Astrocyte (in vitro differentiated cells and primary cell): ENCODE results near the gene KIFC1. TPM values are rescaled to one million over a fixed set of nuclear protein-coding genes. Genes with fewer than 3 reads are reported as not detected.

Source experiments
- DNase-seq: peaks from one replicate; pipeline ENCODE4 v3.0.0-alpha.2; 2010; ENCODE audit warnings: low read depth
- FAIRE-seq: peaks from 2 replicates; lab custom pipeline; 2011; peaks lifted over from hg19 to GRCh38; lab: Jason Lieb, UNC
- H2AFZ ChIP-seq: 2 replicates; pipeline ENCODE4 v1.6.0; 2012; ENCODE audit warnings: low read depth, low read length, inconsistent platforms
- H3K27ac ChIP-seq: 2 replicates; pipeline ENCODE4 v1.5.1; 2011; ENCODE audit warnings: low read depth, low read length, inconsistent platforms
- H3K27me3 ChIP-seq: 2 replicates; pipeline ENCODE4 v1.6.0; 2011; ENCODE audit warnings: low read length, inconsistent platforms; ENCODE audit not compliant: insufficient read depth
- H3K36me3 ChIP-seq: 2 replicates; pipeline ENCODE4 v1.5.1; 2011; ENCODE audit warnings: low read length, inconsistent platforms; ENCODE audit not compliant: insufficient read depth
- H3K4me1 ChIP-seq: 2 replicates; pipeline ENCODE4 v1.5.1; 2011; ENCODE audit warnings: low read length, inconsistent platforms; ENCODE audit not compliant: insufficient read depth
- H3K4me2 ChIP-seq: 2 replicates; pipeline ENCODE4 v1.6.0; 2012; ENCODE audit warnings: low read length, inconsistent platforms
- H3K4me3 ChIP-seq: 2 replicates; pipeline ENCODE4 v1.5.1; 2011; ENCODE audit warnings: low read depth, mild to moderate bottlenecking, low read length, inconsistent platforms; ENCODE audit not compliant: insufficient read depth
- H3K79me2 ChIP-seq: 2 replicates; pipeline ENCODE4 v1.6.0; 2012; ENCODE audit warnings: mild to moderate bottlenecking, low read length, inconsistent platforms; ENCODE audit not compliant: insufficient read depth
- H3K9ac ChIP-seq: 2 replicates; pipeline ENCODE4 v1.6.0; 2012; ENCODE audit warnings: mild to moderate bottlenecking, low read length, inconsistent platforms
- H3K9me3 ChIP-seq: 2 replicates; pipeline ENCODE4 v1.5.1; 2012; ENCODE audit warnings: low read depth, mild to moderate bottlenecking, low read length, inconsistent platforms; ENCODE audit not compliant: insufficient read depth
- H4K20me1 ChIP-seq: 2 replicates; pipeline ENCODE4 v1.6.0; 2012; ENCODE audit warnings: low read length, inconsistent platforms; ENCODE audit not compliant: insufficient read depth
- H3K27ac Mint-ChIP-seq: one replicate; pipeline ENCODE4 v1.8.0; 2021; ENCODE audit warnings: mild to moderate bottlenecking, mixed read lengths; ENCODE audit not compliant: unreplicated experiment
- H3K27me3 Mint-ChIP-seq: one replicate; pipeline ENCODE4 v1.8.0; 2021; ENCODE audit warnings: low read depth, mixed read lengths; ENCODE audit not compliant: unreplicated experiment
- H3K36me3 Mint-ChIP-seq: one replicate; pipeline ENCODE4 v1.8.0; 2021; ENCODE audit warnings: low read depth, mixed read lengths; ENCODE audit not compliant: unreplicated experiment
- H3K4me1 Mint-ChIP-seq: one replicate; pipeline ENCODE4 v1.8.0; 2021; ENCODE audit warnings: low read depth, mixed read lengths; ENCODE audit not compliant: unreplicated experiment
- H3K4me3 Mint-ChIP-seq: one replicate; pipeline ENCODE4 v1.8.0; 2021; ENCODE audit warnings: mild to moderate bottlenecking, moderate library complexity, mixed read lengths; ENCODE audit not compliant: unreplicated experiment
- H3K9me3 Mint-ChIP-seq: one replicate; pipeline ENCODE4 v1.8.0; 2021; ENCODE audit warnings: mild to moderate bottlenecking, mixed read lengths; ENCODE audit not compliant: unreplicated experiment
- EZH2 ChIP-seq: IDR thresholded peaks from 2 replicates; pipeline ENCODE4 v1.6.1; 2012; ENCODE audit warnings: mild to moderate bottlenecking, low read length, inconsistent platforms; ENCODE audit not compliant: insufficient read depth
- total RNA-seq: library from RNA; stranded (reverse); gene quantifications from 2 replicates; pipeline ENCODE4 v1.2.1, GENCODE V29; 2021
- TF ChIP-seq, protein P1 (sequence below): IDR thresholded peaks from 2 replicates; pipeline ENCODE4 v1.5.1; 2011; ENCODE audit warnings: low read depth, mild to moderate bottlenecking, inconsistent platforms, low read length, moderate library complexity; ENCODE audit not compliant: insufficient read depth

Gene KIFC1
- total RNA-seq, 1 donor from 2014 or later: 4.2 TPM

DNA sequence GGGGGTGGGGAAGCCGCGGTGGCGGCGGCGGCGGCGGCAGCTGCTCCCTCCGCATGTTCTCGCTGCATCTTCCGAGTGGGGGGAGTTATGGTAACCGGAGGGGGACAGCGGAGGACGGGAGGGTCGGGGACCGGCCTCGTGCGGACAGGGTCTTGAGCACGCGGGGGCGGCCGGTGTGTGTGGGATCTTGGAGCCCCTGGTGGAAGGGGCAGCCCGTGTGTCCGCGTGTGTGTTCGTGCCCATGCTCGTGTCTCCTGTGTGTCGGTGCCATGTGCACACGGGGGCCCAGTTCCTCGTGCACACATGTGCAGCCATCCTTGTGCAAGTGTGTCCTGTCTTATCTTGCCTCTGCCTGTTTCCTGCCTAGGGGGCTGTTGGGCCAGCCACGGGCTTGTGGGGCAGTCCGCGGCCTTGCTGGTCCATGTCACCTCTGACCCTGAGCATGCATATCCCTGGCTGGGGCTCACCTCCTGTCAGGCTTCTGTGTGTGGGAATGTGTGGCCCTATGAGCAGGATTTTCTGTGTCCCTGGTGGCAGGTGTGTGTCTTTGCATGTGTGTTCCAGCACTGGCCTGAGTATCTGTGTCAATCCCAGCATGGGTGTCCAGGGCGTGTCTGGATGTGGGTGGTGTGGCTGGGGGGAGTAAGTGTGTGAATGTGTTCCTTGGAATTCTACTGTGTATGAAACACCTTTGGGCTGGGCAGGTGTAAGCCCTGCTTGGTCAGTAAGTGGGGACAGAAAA is 36.8 kb downstream of the KIFC1 start:
- Histone ChIP-seq H2AFZ (no peak overlapping the region), H3K27ac (no peak overlapping the region), H3K9me3 (no peaks in the 10 kb centered on the region), H4K20me1 (peaks cover 57% of the 10 kb centered on the region), H3K9ac (peak overlapping the region; percentile 60), H3K27me3 (no peaks in the 10 kb centered on the region), H3K36me3 (no peaks in the 10 kb centered on the region), H3K4me2 (peak overlapping the region; percentile 100), H3K79me2 (peaks cover 43% of the 10 kb centered on the region), H3K4me1 (peaks cover 50% of the 10 kb centered on the region), H3K4me3 (peak overlapping the region; percentile 58)
- no peak for TF ChIP-seq EZH2
- TF ChIP-seq, protein P1, sequence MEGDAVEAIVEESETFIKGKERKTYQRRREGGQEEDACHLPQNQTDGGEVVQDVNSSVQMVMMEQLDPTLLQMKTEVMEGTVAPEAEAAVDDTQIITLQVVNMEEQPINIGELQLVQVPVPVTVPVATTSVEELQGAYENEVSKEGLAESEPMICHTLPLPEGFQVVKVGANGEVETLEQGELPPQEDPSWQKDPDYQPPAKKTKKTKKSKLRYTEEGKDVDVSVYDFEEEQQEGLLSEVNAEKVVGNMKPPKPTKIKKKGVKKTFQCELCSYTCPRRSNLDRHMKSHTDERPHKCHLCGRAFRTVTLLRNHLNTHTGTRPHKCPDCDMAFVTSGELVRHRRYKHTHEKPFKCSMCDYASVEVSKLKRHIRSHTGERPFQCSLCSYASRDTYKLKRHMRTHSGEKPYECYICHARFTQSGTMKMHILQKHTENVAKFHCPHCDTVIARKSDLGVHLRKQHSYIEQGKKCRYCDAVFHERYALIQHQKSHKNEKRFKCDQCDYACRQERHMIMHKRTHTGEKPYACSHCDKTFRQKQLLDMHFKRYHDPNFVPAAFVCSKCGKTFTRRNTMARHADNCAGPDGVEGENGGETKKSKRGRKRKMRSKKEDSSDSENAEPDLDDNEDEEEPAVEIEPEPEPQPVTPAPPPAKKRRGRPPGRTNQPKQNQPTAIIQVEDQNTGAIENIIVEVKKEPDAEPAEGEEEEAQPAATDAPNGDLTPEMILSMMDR: peak; percentile 37
- Mint-ChIP-seq H3K27me3 (no peaks in the 10 kb centered on the region), H3K9me3 (no peaks in the 10 kb centered on the region), H3K27ac (peak overlapping the region; percentile 93), H3K4me1 (peaks cover 67% of the 10 kb centered on the region), H3K4me3 (peak overlapping the region; percentile 91), H3K36me3 (peaks cover 5% of the 10 kb centered on the region)
- DNase-seq: no peak
- no peak for FAIRE-seq

DNA sequence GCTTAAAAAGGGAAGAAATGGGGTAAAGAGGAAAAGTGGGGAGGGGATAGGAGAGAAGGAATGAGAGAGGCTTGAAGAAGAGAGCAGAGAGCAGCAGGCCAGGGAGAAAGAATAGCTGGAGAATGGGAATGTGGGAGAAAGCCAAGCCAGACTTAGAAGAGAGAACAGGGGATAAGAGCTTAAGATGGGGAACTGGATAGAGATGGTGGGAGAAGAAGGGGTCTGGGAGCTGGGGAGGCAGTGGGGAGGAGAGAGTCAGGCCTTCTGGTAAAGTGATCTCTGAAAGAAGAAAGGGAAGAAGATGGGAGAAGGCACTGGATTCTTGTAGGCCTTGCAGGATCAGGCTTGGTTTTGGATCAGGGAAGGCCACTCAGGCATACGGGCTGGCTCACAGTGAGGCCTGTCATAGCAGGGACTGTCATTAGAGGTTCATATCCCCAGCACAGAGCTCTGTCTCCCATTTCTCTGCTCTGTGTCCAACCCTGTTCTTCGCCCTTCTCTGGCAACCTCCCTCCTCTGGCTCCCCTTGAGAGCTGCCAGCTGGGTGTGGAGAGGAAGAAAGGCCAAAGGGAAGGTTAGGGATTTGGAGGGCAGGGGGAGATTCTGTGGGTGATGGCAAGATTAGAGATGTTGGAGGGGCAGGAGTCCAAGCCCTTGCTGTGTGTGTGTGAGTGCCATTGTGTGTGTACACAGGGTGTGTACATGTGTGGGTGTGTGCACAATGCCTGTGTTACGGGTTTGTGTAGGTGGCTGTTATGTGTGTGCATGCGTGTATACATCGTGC is 37.5 kb downstream of the KIFC1 start:
- peak overlapping the region; percentile 60 for H3K9ac ChIP-seq
- H2AFZ ChIP-seq: no peak overlapping the region
- TF ChIP-seq, protein P1: no peak
- no peak for TF ChIP-seq EZH2
- peaks cover 38% of the 10 kb centered on the region for H3K79me2 ChIP-seq
- H3K4me1 ChIP-seq: peaks cover 56% of the 10 kb centered on the region
- Mint-ChIP-seq H3K4me3 (peak overlapping the region; percentile 91), H3K9me3 (no peaks in the 10 kb centered on the region), H3K4me1 (peaks cover 69% of the 10 kb centered on the region), H3K27me3 (no peaks in the 10 kb centered on the region), H3K36me3 (peaks cover 5% of the 10 kb centered on the region), H3K27ac (peak overlapping the region; percentile 93)
- no peaks in the 10 kb centered on the region for H3K36me3 ChIP-seq
- H3K9me3 ChIP-seq: no peaks in the 10 kb centered on the region
- DNase-seq (no peak), FAIRE-seq (no peak)
- no peak overlapping the region for H3K27ac ChIP-seq
- H3K4me2 ChIP-seq: peak overlapping the region; percentile 100
- no peaks in the 10 kb centered on the region for H3K27me3 ChIP-seq
- peaks cover 61% of the 10 kb centered on the region for H4K20me1 ChIP-seq
- no peak overlapping the region for H3K4me3 ChIP-seq

DNA sequence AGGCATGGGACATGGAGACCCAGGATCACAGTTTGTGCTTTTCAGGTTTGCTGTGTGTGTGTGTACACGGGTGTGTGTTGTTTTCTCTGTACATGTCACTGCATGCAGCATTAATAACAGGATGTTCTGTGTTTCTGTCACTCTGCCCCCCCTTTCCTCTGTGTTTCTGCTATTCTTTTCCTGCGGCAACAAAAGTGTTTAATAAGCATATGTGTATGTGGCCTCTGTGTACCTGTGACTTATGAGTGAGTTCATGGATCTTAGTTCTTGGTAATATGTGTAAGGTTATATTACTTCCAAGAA is 38.1 kb downstream of the KIFC1 start:
- H3K4me3 Mint-ChIP-seq: peak overlapping the region; percentile 91
- H2AFZ ChIP-seq: no peak overlapping the region
- peaks cover 38% of the 10 kb centered on the region for H3K79me2 ChIP-seq
- DNase-seq (no peak), FAIRE-seq (no peak)
- H3K36me3 ChIP-seq: no peaks in the 10 kb centered on the region
- H3K4me2 ChIP-seq: peak overlapping the region; percentile 100
- TF ChIP-seq, protein P1: no peak
- no peak for TF ChIP-seq EZH2
- no peaks in the 10 kb centered on the region for H3K9me3 Mint-ChIP-seq
- H3K4me3 ChIP-seq: no peak overlapping the region
- H3K27ac Mint-ChIP-seq: no peak overlapping the region
- H3K27ac ChIP-seq: no peak overlapping the region
- H3K9ac ChIP-seq: no peak overlapping the region
- no peaks in the 10 kb centered on the region for H3K9me3 ChIP-seq
- H3K27me3 Mint-ChIP-seq: no peaks in the 10 kb centered on the region
- H4K20me1 ChIP-seq: peaks cover 61% of the 10 kb centered on the region
- no peaks in the 10 kb centered on the region for H3K27me3 ChIP-seq
- H3K4me1 ChIP-seq: peaks cover 55% of the 10 kb centered on the region
- H3K4me1 Mint-ChIP-seq: peaks cover 65% of the 10 kb centered on the region
- H3K36me3 Mint-ChIP-seq: peaks cover 3% of the 10 kb centered on the region
